ENCODE measurements around the gene MMP12.

The MMP12 gene

GRCh38 chr11:102843489-102843888, 31.3 kb downstream of the MMP12 start, which contains the start of gene MMP3:
TSS of gene MMP3 (minus strand) at chr11:102843609. CDS start at chr11:102843546, 63 bp downstream.
- no peaks in the 10 kb centered on the region for H3K4me1 ChIP-seq (ENCODE audit: control insufficient read depth, low read length)
- no peak within 1 kb of the TSS for H3K4me3 ChIP-seq (ENCODE audit: low read length)
- no peaks in the 10 kb centered on the region for H3K79me2 ChIP-seq (ENCODE audit: control insufficient read depth, low read length)
- no peaks in the 10 kb centered on the region for H3K9me3 ChIP-seq (ENCODE audit: control insufficient read depth, insufficient read depth, low read length)
- no peaks in the 10 kb centered on the region for H4K20me1 ChIP-seq (ENCODE audit: control insufficient read depth, insufficient read depth, low read depth, low read length)
- no peaks in the 10 kb centered on the region for H3K36me3 ChIP-seq (ENCODE audit: control insufficient read depth, low read length)
- TF ChIP-seq CTCF (IDR thresholded peaks at IDR 0.05; ENCODE audit: low read depth, low read length, poor library complexity, severe bottlenecking) = no peak
- TF ChIP-seq EZH2phosphoT487 (IDR thresholded peaks at IDR 0.05; ENCODE audit: borderline replicate concordance, low read length) = no peak
- no peak within 1 kb of the TSS for H3K4me2 ChIP-seq (ENCODE audit: low read length)
- H3K27ac ChIP-seq (ENCODE audit: low read depth, low read length) = no peak within 1 kb of the TSS
- no peaks in the 10 kb centered on the region for H3F3A ChIP-seq (ENCODE audit: control insufficient read depth, insufficient read depth)
- H3K27me3 ChIP-seq (ENCODE audit: control insufficient read depth, low read length) = no peaks in the 10 kb centered on the region
- no peaks in the 10 kb centered on the region for H3K9me2 ChIP-seq (replicated peaks; ENCODE audit: control insufficient read depth, low read length)

- H3K27me3 ChIP-seq (ENCODE audit: control insufficient read depth, low read length) = no peaks in the 10 kb centered on the region
- H3K4me1 ChIP-seq (ENCODE audit: control insufficient read depth, low read length) = no peaks in the 10 kb centered on the region
- H4K20me1 ChIP-seq (ENCODE audit: control insufficient read depth, insufficient read depth, low read depth, low read length) = no peaks in the 10 kb centered on the region
- no peaks in the 10 kb centered on the region for H3K9me2 ChIP-seq (replicated peaks; ENCODE audit: control insufficient read depth, low read length)
- H3K36me3 ChIP-seq (ENCODE audit: control insufficient read depth, low read length) = no peaks in the 10 kb centered on the region
- no peak overlapping the region for H3K4me3 ChIP-seq (ENCODE audit: low read length)
- no peaks in the 10 kb centered on the region for H3K79me2 ChIP-seq (ENCODE audit: control insufficient read depth, low read length)
- H3K4me2 ChIP-seq (ENCODE audit: low read length) = no peak overlapping the region
- TF ChIP-seq EZH2phosphoT487 (IDR thresholded peaks at IDR 0.05; ENCODE audit: borderline replicate concordance, low read length) = no peak
- no peak for TF ChIP-seq CTCF (IDR thresholded peaks at IDR 0.05; ENCODE audit: low read depth, low read length, poor library complexity, severe bottlenecking)
- no peak overlapping the region for H3K27ac ChIP-seq (ENCODE audit: low read depth, low read length)
- no peaks in the 10 kb centered on the region for H3K9me3 ChIP-seq (ENCODE audit: control insufficient read depth, insufficient read depth, low read length)
- no peaks in the 10 kb centered on the region for H3F3A ChIP-seq (ENCODE audit: control insufficient read depth, insufficient read depth)
Observed at GRCh38 chr11:102842930-102843329, 31.9 kb downstream of the MMP12 start.

GRCh38 chr11:102840018-102840417, 34.8 kb downstream of the MMP12 start:
- H3K4me2 ChIP-seq (ENCODE audit: low read length) = no peak overlapping the region
- H3K9me2 ChIP-seq (replicated peaks; ENCODE audit: control insufficient read depth, low read length) = no peaks in the 10 kb centered on the region
- no peaks in the 10 kb centered on the region for H3K27me3 ChIP-seq (ENCODE audit: control insufficient read depth, low read length)
- H3K4me3 ChIP-seq (ENCODE audit: low read length) = no peak overlapping the region
- H3K36me3 ChIP-seq (ENCODE audit: control insufficient read depth, low read length) = no peaks in the 10 kb centered on the region
- TF ChIP-seq EZH2phosphoT487 (IDR thresholded peaks at IDR 0.05; ENCODE audit: borderline replicate concordance, low read length) (no peak), CTCF (IDR thresholded peaks at IDR 0.05; ENCODE audit: low read depth, low read length, poor library complexity, severe bottlenecking) (no peak)
- no peaks in the 10 kb centered on the region for H3K4me1 ChIP-seq (ENCODE audit: control insufficient read depth, low read length)
- H4K20me1 ChIP-seq (ENCODE audit: control insufficient read depth, insufficient read depth, low read depth, low read length) = no peaks in the 10 kb centered on the region
- no peak overlapping the region for H3K27ac ChIP-seq (ENCODE audit: low read depth, low read length)
- no peaks in the 10 kb centered on the region for H3K79me2 ChIP-seq (ENCODE audit: control insufficient read depth, low read length)
- no peaks in the 10 kb centered on the region for H3K9me3 ChIP-seq (ENCODE audit: control insufficient read depth, insufficient read depth, low read length)
- H3F3A ChIP-seq (ENCODE audit: control insufficient read depth, insufficient read depth) = no peaks in the 10 kb centered on the region

Data from DOHH2 (cell line).